ENCODE results near the gene PITHD1.
"Not testable (repeated sequence)": the region's sequence is repeated elsewhere in the genome, so short reads cannot be mapped to it uniquely, and the experiment has no call there.

- not testable (repeated sequence) for TF ChIP-seq PHF8 (conservative IDR thresholded peaks at IDR 0.05; ENCODE audit: low read depth, low read length); CTCF (IDR thresholded peaks at IDR 0.05; ENCODE audit: control extremely low read depth in 1 of 3, insufficient read depth in 1 of 3, low read depth in 1 of 3, low read length in 3 of 3); POLR2AphosphoS5 (IDR thresholded peaks at IDR 0.05; ENCODE audit: low read depth, low read length); CEBPB (IDR thresholded peaks at IDR 0.05; ENCODE audit: low read depth, low read length); USF2 (IDR thresholded peaks at IDR 0.05; ENCODE audit: low read length); POLR2A (IDR thresholded peaks at IDR 0.05; ENCODE audit: control extremely low read depth in 1 of 2, low read depth in 2 of 2, low read length in 2 of 2); TCF12 (IDR thresholded peaks at IDR 0.05; ENCODE audit: low read depth, low read length)
These were observed 4.9 kb downstream of the PITHD1 start for GRCh38 chr1:23783141-23783540.
